ENCODE data around the gene EPHX1. TPM values are rescaled to one million over a fixed set of nuclear protein-coding genes. Genes with fewer than 3 reads are reported as not detected.

The EPHX1 gene
- total RNA-seq, 6 donors from 2014 or later: 82.8 to 205 (median 141) TPM

DNA sequence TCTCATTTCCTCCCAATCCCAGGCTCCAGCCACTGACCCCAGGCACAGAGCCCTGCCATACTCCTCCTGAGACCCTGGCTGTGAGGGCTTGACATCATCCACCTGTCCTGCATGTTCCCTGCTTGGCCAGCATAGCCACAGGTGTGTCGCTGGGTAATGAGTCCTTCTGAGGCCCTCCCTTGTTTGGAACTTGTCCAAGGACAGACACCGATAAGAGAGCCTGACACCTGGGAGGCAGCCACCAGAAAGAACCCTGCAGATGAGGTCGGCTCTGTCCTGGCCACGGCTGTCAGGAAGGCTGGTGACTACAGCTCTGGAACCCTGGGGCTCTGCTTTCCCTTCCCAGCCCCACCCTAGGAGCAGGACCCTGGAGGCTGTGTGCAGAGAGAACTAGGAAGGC is 37.7 kb downstream of the EPHX1 start:
- H3K36me3 ChIP-seq: peaks cover 8 to 93% (median 57%) of the 10 kb centered on the region in 4 donors
- H3K27ac ChIP-seq: peak overlapping the region in 2 of 4 donors; percentile 34 to 60
- WGBS, 2 donors: 60 to 61% methylated on average over 1 to 4 of the region's 4 CpGs
- no peaks in the 10 kb centered on the region for H3K27me3 ChIP-seq
- no peaks in the 10 kb centered on the region for H3K9me3 ChIP-seq
- no peak overlapping the region for H3K4me3 ChIP-seq
- DNase-seq (peak in 1 of 2 donors; percentile 51), ATAC-seq (ENCODE audit: low FRiP score in 2 of 2) (no peak)
- no peak for TF ChIP-seq POLR2AphosphoS5 (IDR thresholded peaks at IDR 0.05)
- TF ChIP-seq EP300 (IDR thresholded peaks at IDR 0.05): no peak
- TF ChIP-seq, protein P1, sequence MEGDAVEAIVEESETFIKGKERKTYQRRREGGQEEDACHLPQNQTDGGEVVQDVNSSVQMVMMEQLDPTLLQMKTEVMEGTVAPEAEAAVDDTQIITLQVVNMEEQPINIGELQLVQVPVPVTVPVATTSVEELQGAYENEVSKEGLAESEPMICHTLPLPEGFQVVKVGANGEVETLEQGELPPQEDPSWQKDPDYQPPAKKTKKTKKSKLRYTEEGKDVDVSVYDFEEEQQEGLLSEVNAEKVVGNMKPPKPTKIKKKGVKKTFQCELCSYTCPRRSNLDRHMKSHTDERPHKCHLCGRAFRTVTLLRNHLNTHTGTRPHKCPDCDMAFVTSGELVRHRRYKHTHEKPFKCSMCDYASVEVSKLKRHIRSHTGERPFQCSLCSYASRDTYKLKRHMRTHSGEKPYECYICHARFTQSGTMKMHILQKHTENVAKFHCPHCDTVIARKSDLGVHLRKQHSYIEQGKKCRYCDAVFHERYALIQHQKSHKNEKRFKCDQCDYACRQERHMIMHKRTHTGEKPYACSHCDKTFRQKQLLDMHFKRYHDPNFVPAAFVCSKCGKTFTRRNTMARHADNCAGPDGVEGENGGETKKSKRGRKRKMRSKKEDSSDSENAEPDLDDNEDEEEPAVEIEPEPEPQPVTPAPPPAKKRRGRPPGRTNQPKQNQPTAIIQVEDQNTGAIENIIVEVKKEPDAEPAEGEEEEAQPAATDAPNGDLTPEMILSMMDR (IDR thresholded peaks at IDR 0.05): no peak
- no peak for TF ChIP-seq POLR2A (IDR thresholded peaks at IDR 0.05)
- H3K4me1 ChIP-seq: peaks cover 11 to 36% (median 16%) of the 10 kb centered on the region in 4 donors

DNA sequence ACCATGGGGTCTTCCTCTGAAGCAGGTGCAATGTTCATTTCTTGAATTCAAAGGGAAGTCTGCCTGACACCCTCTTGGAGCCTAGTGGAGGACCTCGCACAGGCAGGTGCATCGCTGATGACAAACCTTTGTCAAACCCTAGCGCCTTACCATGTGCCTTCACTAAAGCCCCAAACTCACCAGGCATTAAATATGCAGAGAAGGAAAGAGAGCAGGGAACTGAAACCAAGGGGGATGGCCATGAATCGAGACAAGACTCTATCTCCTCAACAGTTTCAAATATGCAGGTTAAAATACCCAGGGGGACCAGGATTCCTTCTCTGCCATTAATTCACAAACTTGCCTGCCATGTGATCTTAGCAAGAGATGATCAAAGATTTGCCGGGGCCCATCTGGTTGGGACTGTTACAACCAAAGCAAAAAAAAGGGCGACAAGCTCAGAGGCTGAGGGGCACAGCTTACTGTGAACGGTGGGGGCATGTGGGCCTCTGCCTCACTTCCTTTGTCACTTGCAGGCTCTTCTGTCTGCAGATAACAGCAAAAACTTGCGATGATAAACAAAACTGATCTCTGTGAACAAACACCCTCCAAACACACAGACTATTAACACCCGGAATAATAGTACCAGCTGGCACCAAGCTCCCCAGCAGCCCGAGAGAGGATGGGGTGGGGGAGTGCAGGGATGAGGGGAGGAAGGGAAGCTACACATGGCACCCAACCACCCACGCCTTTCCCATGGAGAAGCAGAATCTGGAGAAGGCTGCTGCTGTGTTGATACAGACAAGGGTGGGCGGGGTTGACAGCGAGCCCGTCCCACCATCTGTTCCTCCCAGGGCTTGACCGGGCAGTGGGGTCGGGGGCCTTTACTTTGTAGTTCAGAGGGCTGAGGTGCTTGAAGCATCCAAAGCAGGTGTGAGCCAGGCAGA is 38.4 kb downstream of the EPHX1 start:
- H3K9me3 ChIP-seq: no peaks in the 10 kb centered on the region
- ATAC-seq (ENCODE audit: low FRiP score in 2 of 2) (no peak), DNase-seq (no peak)
- H3K36me3 ChIP-seq: peaks cover 8 to 95% (median 58%) of the 10 kb centered on the region in 4 donors
- peak overlapping the region in 3 of 4 donors; percentile 34 to 60 (median 45) for H3K27ac ChIP-seq
- TF ChIP-seq POLR2AphosphoS5 (IDR thresholded peaks at IDR 0.05) (no peak), POLR2A (IDR thresholded peaks at IDR 0.05) (no peak), EP300 (IDR thresholded peaks at IDR 0.05) (no peak)
- TF ChIP-seq, protein P1 (IDR thresholded peaks at IDR 0.05): no peak
- H3K27me3 ChIP-seq: no peaks in the 10 kb centered on the region
- WGBS, 2 donors: 59 to 65% methylated on average over 16 of the region's 16 CpGs
- peaks cover 11 to 36% (median 16%) of the 10 kb centered on the region in 4 donors for H3K4me1 ChIP-seq
- H3K4me3 ChIP-seq: no peak overlapping the region

DNA sequence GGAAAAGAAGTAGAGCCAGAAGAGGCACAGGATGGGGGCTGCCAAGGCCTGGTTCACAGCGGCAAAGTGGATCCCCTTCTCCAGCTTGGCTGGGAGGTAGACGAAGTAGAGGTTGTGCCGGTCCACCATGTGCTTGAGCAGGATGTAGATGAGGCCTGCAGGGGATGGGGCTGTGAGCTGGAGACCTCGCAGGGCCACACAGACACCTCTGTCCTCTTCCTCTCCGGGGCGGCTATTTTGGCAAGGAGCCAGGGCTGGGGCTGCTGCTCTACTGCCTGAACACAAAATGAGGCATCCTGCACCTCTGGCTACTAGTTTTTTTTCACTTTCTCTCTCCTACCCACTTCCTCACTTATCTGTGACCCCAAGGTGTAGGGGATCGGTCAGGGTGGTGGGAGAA is 40.0 kb downstream of the EPHX1 start:
- TF ChIP-seq, protein P1 (IDR thresholded peaks at IDR 0.05): no peak
- TF ChIP-seq POLR2AphosphoS5 (IDR thresholded peaks at IDR 0.05): no peak
- no peak for TF ChIP-seq EP300 (IDR thresholded peaks at IDR 0.05)
- no peak for TF ChIP-seq POLR2A (IDR thresholded peaks at IDR 0.05)
- DNase-seq (peak in 1 of 2 donors; percentile 42), ATAC-seq (ENCODE audit: low FRiP score in 2 of 2) (no peak)
- Histone ChIP-seq H3K4me1 (peaks cover 11 to 36% (median 16%) of the 10 kb centered on the region in 4 donors), H3K4me3 (no peak overlapping the region), H3K27ac (peak overlapping the region in 3 of 4 donors; percentile 39 to 60 (median 42)), H3K27me3 (no peaks in the 10 kb centered on the region), H3K9me3 (no peaks in the 10 kb centered on the region), H3K36me3 (peaks cover 11 to 95% (median 55%) of the 10 kb centered on the region in 4 donors)
- WGBS, 2 donors: 42 to 54% methylated on average over 6 to 7 of the region's 7 CpGs

DNA sequence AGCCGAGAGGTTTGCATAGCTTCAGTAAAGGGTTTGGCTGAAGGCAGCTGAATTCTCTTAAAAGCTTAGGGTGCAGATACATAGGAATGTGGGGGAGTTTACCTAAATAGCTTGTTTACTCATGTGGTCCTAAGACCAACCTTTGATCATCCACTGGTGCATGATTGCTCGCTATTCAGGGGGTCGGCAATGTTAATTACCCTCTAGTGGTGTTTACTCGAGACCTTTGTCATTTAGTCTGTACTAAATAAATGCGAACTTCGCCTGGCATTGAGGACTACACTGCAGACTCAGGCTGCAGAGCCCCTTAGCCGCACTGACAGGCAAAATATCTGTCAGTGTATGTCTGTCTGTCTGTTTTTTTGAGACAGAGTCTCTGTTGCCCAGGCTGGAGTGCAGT is 40.4 kb downstream of the EPHX1 start:
- 91 to 95% methylated on average over 7 of the region's 7 CpGs for WGBS, 2 donors
- Histone ChIP-seq H3K4me3 (no peak overlapping the region), H3K36me3 (peaks cover 11 to 95% (median 51%) of the 10 kb centered on the region in 4 donors), H3K27ac (peak overlapping the region in 1 of 4 donors; percentile 60), H3K27me3 (no peaks in the 10 kb centered on the region), H3K9me3 (no peaks in the 10 kb centered on the region), H3K4me1 (peaks cover 10 to 36% (median 16%) of the 10 kb centered on the region in 4 donors)
- ATAC-seq (ENCODE audit: low FRiP score in 2 of 2) (no peak), DNase-seq (no peak)
- no peak for TF ChIP-seq EP300 (IDR thresholded peaks at IDR 0.05)
- no peak for TF ChIP-seq POLR2AphosphoS5 (IDR thresholded peaks at IDR 0.05)
- TF ChIP-seq POLR2A (IDR thresholded peaks at IDR 0.05): no peak
- TF ChIP-seq, protein P1 (IDR thresholded peaks at IDR 0.05): no peak

Data from upper lobe of left lung (tissue), 6 donors.